IgD-negative memory B cell (primary cell): ENCODE data around the gene TLR10. TPM values are rescaled to one million over a fixed set of nuclear protein-coding genes. Genes with fewer than 3 reads are reported as not detected.

Source experiments
- H3K27ac Mint-ChIP-seq, 3 donors: one replicate each; pipeline ENCODE4 v1.8.0; 2020 to 2022; ENCODE audit warnings: mild to moderate bottlenecking in 3 of 3, mixed read lengths in 3 of 3, moderate library complexity in 1 of 3
- H3K27me3 Mint-ChIP-seq: one replicate; pipeline ENCODE4 v1.8.0; 2021; ENCODE audit warnings: mixed read lengths
- H3K36me3 Mint-ChIP-seq: one replicate; pipeline ENCODE4 v1.8.0; 2020; ENCODE audit warnings: mild to moderate bottlenecking, mixed read lengths
- H3K4me1 Mint-ChIP-seq, 3 donors: one replicate each; pipeline ENCODE4 v1.8.0; 2020 to 2022; ENCODE audit warnings: mixed read lengths in 3 of 3, mild to moderate bottlenecking in 1 of 3
- H3K4me3 Mint-ChIP-seq, 4 donors: one replicate each; pipeline ENCODE4 v1.8.0; 2020 to 2022; ENCODE audit warnings: mild to moderate bottlenecking in 4 of 4, mixed read lengths in 4 of 4, moderate library complexity in 3 of 4
- H3K9me3 Mint-ChIP-seq, 3 donors: one replicate each; pipeline ENCODE4 v1.8.0; 2020 to 2021; ENCODE audit warnings: mixed read lengths in 3 of 3, mild to moderate bottlenecking in 1 of 3
- polyA plus RNA-seq: library from polyadenylated mRNA; unstranded; fragments of 300-500 nt; fragmentation: Illumina TruSeq; gene quantifications from one replicate; pipeline ENCODE4 v1.2.3, GENCODE V29; 2021

The TLR10 gene
- polyA plus RNA-seq, 1 donor from 2014 or later: 183 TPM

GRCh38 chr4:38740303-38740702 is 42.5 kb downstream of the TLR10 start:
- H3K27ac Mint-ChIP-seq: no peak overlapping the region

DNA sequence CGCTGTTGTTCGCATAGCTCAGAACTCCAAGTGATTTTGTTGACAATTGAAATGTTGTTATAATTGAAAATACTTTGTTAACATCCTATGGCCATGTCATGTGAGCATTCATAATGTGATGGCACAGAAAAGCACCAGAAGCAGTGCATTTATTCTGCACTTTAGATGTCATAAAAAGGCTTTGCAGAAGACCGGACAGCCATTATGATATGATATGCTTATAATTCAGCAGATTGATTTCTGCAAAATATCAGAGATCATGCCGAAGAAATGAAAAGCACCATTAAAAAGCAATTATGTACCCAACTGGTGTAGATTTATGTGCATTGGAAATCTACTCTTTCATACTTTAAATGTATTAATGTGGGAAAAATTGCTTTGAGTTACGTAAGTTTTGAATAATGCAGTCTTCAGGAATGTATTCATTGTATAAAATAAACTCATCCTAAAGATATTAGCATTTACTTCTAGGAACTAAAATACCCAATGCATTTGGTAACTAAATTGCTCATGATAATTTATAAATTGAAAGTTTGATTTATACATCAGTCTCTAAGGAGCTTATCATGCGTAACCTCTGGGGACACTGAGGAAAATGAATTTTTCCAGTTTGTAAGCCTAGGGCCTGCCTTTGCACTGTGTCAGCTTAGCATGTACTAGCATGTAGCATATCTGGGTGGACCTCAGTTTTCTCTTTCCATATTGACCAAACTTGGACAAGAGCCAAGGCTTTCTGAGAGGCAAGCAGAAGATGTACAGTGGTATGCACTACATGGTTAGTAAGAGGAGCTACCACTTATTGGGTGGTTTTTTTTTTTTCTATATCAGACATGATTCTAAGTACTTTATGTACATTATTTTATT is 43.6 kb downstream of the TLR10 start:
- peaks cover 6 to 7% (median 6%) of the 10 kb centered on the region in 3 donors for H3K4me1 Mint-ChIP-seq
- no peak overlapping the region for H3K4me3 Mint-ChIP-seq

More at GRCh38 chr4:38740303-38740702, 42.5 kb downstream of the TLR10 start:
- Mint-ChIP-seq H3K27me3 (no peaks in the 10 kb centered on the region), H3K36me3 (peaks cover 3% of the 10 kb centered on the region), H3K9me3 (no peaks in the 10 kb centered on the region), H3K4me1 (peaks cover 7% of the 10 kb centered on the region in 3 donors), H3K4me3 (no peak overlapping the region)

DNA sequence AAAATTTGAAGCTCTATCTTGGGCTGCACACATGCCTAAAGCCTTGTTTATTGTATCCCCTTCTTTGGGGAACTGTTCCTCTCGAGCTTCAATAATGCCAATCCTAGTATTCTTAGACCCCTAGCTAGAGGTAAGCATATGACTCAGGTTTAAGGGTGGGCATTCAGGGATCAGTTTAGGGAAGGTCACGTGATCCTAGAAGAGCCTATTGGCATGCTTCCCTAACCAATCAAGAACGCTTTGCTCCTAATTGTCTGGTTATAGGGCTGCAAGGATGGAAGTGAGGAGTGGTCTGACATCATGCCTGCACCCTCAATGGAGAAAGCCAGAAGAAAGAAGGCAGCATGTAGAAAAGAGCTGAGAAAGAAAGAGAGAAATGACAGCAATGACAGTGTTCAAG is 46.9 kb downstream of the TLR10 start:
- H3K27me3 Mint-ChIP-seq: no peaks in the 10 kb centered on the region
- H3K27ac Mint-ChIP-seq: no peak overlapping the region
- H3K4me3 Mint-ChIP-seq: no peak overlapping the region
- peaks cover 3 to 4% (median 4%) of the 10 kb centered on the region in 3 donors for H3K4me1 Mint-ChIP-seq
- peaks cover 5% of the 10 kb centered on the region for H3K36me3 Mint-ChIP-seq
- no peaks in the 10 kb centered on the region for H3K9me3 Mint-ChIP-seq

More for the DNA sequence above, 43.6 kb downstream of the TLR10 start:
- Mint-ChIP-seq H3K9me3 (no peaks in the 10 kb centered on the region), H3K27me3 (no peaks in the 10 kb centered on the region), H3K27ac (no peak overlapping the region), H3K36me3 (peaks cover 3% of the 10 kb centered on the region)

GRCh38 chr4:38734911-38735310 is 47.9 kb downstream of the TLR10 start:
- Mint-ChIP-seq H3K36me3 (peaks cover 6% of the 10 kb centered on the region), H3K4me3 (no peak overlapping the region), H3K27me3 (no peaks in the 10 kb centered on the region), H3K9me3 (no peaks in the 10 kb centered on the region), H3K4me1 (peaks cover 5 to 9% (median 8%) of the 10 kb centered on the region in 3 donors), H3K27ac (no peak overlapping the region)

DNA sequence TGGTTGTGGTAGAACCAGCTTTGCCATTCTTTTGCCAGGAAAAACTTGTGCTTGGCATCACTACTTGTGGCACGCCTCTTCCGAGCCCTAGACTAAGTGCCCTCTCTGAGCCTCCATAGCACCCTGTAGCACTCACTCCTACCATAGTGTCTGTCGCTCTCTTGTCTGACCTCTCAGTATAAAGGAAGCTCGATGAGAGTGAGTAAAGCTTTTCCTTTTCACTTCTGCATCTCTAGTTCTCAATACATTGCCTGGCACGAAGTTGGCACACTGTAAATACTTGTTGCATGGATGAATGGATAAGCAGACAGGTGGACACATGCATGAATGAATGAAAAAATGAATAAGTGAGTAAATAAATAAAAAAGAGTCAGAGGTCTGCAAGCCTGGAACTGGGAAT is 48.3 kb downstream of the TLR10 start:
- Mint-ChIP-seq H3K27ac (no peak overlapping the region), H3K4me1 (peaks cover 5 to 9% (median 8%) of the 10 kb centered on the region in 3 donors), H3K27me3 (no peaks in the 10 kb centered on the region), H3K9me3 (no peaks in the 10 kb centered on the region), H3K36me3 (peaks cover 6% of the 10 kb centered on the region), H3K4me3 (no peak overlapping the region)

DNA sequence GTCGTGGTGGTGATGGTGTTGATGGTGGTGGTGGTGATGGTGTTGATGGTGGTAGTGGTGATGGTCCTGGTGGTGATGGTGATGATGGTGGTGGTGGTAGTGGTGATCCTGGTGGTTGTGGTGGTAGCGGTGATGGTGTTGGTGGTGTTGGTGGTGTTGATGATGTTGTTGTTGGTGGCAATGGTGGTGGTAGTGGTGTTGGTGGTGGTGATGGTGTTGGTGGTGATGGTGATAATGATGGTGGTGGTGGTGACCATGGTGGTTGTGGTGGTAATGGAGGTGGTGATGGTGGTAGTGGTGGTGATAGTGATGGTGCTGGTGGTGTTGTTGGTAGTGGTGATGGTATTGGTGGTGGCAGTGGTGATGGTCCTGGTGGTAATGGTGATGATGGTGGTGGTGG is 49.1 kb downstream of the TLR10 start:
- Mint-ChIP-seq H3K27me3 (no peaks in the 10 kb centered on the region), H3K36me3 (peaks cover 6% of the 10 kb centered on the region), H3K9me3 (no peaks in the 10 kb centered on the region), H3K4me1 (peaks cover 5 to 9% (median 8%) of the 10 kb centered on the region in 3 donors), H3K4me3 (no peak overlapping the region), H3K27ac (no peak overlapping the region)

GRCh38 chr4:38730830-38731646 is 51.8 kb downstream of the TLR10 start:
- Mint-ChIP-seq H3K4me1 (peaks cover 5 to 9% (median 8%) of the 10 kb centered on the region in 3 donors), H3K27me3 (no peaks in the 10 kb centered on the region), H3K36me3 (peaks cover 5% of the 10 kb centered on the region), H3K27ac (no peak overlapping the region), H3K9me3 (no peaks in the 10 kb centered on the region), H3K4me3 (peak overlapping the region in 3 of 4 donors; percentile 28 to 82 (median 38))

- H3K36me3 Mint-ChIP-seq: peaks cover 3% of the 10 kb centered on the region
- H3K27me3 Mint-ChIP-seq: no peaks in the 10 kb centered on the region
- peaks cover 5 to 9% (median 8%) of the 10 kb centered on the region in 3 donors for H3K4me1 Mint-ChIP-seq
- no peak overlapping the region for H3K27ac Mint-ChIP-seq
- no peaks in the 10 kb centered on the region for H3K9me3 Mint-ChIP-seq
- H3K4me3 Mint-ChIP-seq: no peak overlapping the region
These were observed 52.3 kb downstream of the TLR10 start for GRCh38 chr4:38730493-38730829.

DNA sequence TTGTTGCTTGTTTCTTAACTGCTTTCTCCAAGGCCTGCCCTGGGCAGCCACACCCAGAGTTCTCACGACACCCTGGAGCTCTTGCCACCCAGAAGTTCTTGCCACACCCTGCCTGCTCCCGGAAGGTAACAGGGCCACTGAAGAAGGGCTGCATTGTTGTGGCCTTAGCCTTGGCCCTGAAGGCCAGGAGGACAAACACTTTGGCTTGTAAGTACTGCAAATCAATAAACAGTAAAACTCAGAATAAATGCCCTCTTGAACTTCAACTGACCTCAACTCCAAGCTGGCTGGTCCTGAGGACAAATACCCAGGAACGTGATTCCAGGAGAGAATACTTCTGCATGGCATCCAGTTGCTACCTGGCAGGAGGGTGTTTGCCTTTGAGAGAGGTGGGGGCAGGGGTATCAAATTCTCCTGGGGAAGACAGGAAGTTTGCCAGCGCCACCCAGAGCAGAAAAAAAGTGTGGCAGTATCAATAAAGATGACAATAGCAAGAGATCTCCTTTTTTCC is 54.1 kb downstream of the TLR10 start:
- Mint-ChIP-seq H3K27ac (no peak overlapping the region), H3K36me3 (peaks cover 2% of the 10 kb centered on the region), H3K4me3 (no peak overlapping the region), H3K4me1 (peaks cover 5 to 9% (median 8%) of the 10 kb centered on the region in 3 donors), H3K9me3 (no peaks in the 10 kb centered on the region), H3K27me3 (no peaks in the 10 kb centered on the region)

GRCh38 chr4:38724475-38724808 is 58.3 kb downstream of the TLR10 start:
- H3K36me3 Mint-ChIP-seq: no peaks in the 10 kb centered on the region
- no peak overlapping the region for H3K27ac Mint-ChIP-seq
- no peaks in the 10 kb centered on the region for H3K4me1 Mint-ChIP-seq
- no peak overlapping the region for H3K4me3 Mint-ChIP-seq
- peaks cover 3% of the 10 kb centered on the region for H3K27me3 Mint-ChIP-seq
- H3K9me3 Mint-ChIP-seq: no peaks in the 10 kb centered on the region

DNA sequence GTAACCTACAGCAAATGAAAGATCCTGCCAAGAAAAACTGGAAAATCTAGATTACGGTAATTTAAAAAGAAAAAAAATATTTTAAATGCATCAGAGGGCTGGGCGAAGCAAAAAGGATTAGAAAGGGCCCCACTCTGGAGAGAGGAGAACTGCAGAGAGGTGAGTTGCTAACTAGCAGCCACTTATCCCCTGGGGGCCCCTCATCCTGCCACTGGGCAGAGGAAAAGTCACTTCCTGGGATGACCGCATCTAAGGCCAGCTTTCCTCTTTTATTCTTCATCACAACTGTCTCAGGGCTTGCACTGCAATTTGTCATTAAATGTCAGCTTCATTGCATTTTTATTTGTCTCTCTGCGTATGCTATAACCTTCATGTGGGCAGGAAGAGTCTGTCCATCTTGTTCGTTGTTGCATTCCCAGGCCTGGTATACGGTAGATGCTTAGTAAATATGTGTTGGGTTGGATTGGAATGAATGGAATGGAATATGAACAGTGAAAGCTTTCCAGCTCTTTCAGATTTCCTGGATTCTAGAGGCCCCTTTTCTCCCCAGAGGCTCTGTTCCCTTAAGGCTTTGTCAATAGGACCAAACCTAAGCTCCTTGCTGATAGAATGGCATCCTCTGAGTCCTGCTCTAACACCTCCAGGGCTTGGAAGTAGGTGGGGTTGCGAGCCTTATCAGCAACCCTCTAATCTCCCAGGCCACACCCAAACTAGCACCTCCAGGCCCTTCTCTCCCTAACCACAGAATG is 58.9 kb downstream of the TLR10 start:
- H3K9me3 Mint-ChIP-seq: no peaks in the 10 kb centered on the region
- no peaks in the 10 kb centered on the region for H3K36me3 Mint-ChIP-seq
- no peak overlapping the region for H3K4me3 Mint-ChIP-seq
- no peaks in the 10 kb centered on the region for H3K4me1 Mint-ChIP-seq
- peaks cover 3% of the 10 kb centered on the region for H3K27me3 Mint-ChIP-seq
- no peak overlapping the region for H3K27ac Mint-ChIP-seq

DNA sequence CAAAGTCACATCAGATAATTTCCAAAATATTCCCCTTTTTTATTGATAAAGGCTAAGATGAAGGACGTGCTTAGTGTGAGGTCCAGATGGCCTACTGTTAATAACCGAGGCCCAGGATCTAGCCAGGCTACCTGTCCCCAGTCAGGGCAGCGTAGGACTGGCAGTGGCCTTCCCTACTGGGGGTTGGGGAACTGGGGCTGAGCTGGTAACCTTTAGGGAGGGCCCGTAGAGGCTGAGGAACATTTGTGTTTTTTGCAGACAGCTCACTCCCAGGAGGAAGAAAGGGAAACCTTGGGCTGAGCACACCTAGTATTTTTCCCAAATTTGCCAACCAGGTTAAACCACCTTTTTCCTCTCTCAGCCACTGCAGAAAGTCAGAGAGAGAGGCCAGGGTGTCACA is 59.7 kb downstream of the TLR10 start:
- no peak overlapping the region for H3K27ac Mint-ChIP-seq

More for the DNA sequence above, 59.7 kb downstream of the TLR10 start:
- Mint-ChIP-seq H3K9me3 (no peaks in the 10 kb centered on the region), H3K36me3 (no peaks in the 10 kb centered on the region), H3K4me1 (no peaks in the 10 kb centered on the region), H3K27me3 (peaks cover 3% of the 10 kb centered on the region), H3K4me3 (no peak overlapping the region)
